GM13977 (cell line): ENCODE data around the gene RELB.

Source experiments
- DNase-seq: peaks from one replicate; pipeline ENCODE4 v3.0.0; 2012; ENCODE audit warnings: low spot score
- in situ Hi-C: fragments of 300-500 bp; cut with MboI; formaldehyde crosslinking; loops from one replicate; pipeline ENCODE4 v1.12.0; 2022; ENCODE audit warnings: low sequenced_read_pairs, low pct_unique_long_range_greater_than_20kb, mixed read lengths, inconsistent platforms; ENCODE audit not compliant: unreplicated experiment
- TF ChIP-seq, protein P1 (sequence below): IDR thresholded peaks from 2 replicates; pipeline ENCODE4 v1.5.1; 2012; ENCODE audit warnings: mild to moderate bottlenecking, control low read depth; ENCODE audit not compliant: insufficient read depth; ENCODE audit errors: extremely low read depth, missing control alignments

The RELB gene

DNA sequence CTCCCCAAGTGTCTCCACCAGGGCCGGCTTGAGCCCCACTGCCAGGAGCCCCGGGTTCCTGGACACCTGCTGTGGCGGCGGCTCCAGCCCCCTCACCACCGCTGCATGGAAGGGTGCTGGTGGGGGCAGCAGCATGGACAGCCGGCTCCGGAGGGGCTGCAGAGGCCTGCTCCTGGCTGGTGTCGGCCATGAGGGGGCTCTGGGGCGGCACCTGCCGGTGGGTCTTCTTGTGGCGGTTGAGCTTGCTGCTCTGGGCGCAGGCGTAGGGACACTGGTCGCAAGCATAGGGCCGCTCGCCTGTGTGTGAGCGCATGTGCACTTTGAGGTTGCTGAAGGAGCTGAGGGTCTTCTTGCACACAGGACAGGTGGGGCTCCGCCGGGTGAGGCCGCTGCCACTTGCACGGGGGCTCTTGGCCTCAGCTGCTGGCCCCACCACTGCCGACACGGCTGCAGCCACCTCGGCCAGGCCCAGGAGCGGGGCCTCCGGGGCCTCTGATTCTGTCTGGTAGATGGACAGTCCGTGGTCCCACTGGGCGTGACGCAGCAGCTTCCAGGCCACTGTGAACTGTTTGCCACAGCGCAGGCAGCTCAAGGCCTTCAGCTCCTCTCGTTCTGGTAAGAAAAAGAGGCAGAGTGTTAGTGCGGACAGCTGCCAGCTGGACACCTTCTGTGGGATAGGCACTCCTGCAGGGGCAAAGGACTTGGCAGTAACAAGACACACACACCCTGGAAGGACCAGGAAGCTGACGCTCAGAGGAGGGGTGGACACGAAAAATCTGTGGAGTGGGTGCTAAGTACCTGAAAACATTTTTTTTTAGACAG is 70.9 kb downstream of the RELB start:
- DNase-seq = no peak

DNA sequence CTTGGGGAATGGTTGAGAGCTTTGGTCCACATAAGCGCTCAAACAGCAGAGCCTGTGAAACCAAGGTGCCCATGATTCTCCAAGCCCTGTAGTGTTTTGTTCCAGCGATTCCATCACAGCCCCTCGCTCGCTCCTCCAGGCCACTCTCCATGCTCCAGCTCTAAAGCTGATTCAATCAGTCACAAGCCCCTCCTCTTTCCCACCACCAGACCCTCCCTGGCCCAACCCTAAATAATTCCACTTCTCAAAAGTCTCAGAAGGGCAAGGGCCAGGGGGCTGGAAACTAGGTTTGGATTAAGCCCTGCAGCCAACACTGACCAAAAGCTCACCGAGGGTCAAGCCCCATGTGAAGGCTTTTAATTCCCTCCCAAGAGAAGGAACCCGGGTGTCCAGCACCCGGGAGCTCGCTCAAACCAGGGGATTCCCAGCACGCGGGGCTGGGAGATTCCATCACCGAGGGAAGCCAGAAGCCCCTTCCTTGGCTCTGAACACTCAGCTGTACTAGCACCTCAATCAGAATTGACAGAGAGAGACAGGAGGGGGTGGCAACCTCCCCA is 73.6 kb downstream of the RELB start:
- DNase-seq = no peak
- TF ChIP-seq, protein P1, sequence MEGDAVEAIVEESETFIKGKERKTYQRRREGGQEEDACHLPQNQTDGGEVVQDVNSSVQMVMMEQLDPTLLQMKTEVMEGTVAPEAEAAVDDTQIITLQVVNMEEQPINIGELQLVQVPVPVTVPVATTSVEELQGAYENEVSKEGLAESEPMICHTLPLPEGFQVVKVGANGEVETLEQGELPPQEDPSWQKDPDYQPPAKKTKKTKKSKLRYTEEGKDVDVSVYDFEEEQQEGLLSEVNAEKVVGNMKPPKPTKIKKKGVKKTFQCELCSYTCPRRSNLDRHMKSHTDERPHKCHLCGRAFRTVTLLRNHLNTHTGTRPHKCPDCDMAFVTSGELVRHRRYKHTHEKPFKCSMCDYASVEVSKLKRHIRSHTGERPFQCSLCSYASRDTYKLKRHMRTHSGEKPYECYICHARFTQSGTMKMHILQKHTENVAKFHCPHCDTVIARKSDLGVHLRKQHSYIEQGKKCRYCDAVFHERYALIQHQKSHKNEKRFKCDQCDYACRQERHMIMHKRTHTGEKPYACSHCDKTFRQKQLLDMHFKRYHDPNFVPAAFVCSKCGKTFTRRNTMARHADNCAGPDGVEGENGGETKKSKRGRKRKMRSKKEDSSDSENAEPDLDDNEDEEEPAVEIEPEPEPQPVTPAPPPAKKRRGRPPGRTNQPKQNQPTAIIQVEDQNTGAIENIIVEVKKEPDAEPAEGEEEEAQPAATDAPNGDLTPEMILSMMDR = no peak
- in situ Hi-C loops = no loop called here

More for the DNA sequence above, 70.9 kb downstream of the RELB start:
- in situ Hi-C loops = no loop called here
- TF ChIP-seq, protein P1 = no peak

DNA sequence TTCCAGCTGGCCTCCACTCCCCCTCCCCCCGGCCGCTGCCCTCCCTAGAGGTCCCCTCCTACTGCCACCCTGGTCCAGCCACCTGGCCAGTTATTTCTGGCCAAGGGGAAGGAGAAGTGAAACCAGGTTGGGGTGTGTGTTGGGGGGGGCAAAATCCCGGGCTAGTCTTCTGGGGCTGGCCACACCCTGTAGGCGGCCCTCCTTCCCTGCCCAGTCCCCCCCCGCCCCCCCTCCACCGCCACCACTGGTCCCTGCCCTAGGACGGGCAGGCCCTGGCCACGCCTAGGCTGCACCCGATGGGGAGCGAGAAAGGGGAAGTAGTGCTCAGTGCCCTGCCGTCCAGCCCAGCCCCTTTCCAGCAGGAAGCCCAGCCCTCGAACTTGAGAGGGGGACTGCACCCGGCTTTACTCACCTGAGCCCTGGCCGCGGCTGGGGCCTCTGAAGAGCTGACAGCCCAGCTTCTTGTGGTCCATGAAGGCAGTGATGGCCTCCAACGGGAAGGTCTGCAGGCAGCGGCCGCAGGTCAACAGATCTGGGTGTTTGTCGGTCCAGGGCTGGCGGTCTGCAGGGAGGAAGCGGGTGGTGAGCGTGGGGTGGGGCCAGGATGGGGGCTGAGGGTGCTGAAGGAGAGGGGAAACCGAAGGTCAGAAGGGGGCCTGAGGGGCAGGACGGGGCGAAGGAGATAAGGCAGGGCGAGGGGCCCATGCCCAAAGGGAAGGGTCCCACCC is 74.2 kb downstream of the RELB start:
- in situ Hi-C loops = no loop called here
- DNase-seq = peak; percentile 97
- TF ChIP-seq, protein P1 = no peak

DNA sequence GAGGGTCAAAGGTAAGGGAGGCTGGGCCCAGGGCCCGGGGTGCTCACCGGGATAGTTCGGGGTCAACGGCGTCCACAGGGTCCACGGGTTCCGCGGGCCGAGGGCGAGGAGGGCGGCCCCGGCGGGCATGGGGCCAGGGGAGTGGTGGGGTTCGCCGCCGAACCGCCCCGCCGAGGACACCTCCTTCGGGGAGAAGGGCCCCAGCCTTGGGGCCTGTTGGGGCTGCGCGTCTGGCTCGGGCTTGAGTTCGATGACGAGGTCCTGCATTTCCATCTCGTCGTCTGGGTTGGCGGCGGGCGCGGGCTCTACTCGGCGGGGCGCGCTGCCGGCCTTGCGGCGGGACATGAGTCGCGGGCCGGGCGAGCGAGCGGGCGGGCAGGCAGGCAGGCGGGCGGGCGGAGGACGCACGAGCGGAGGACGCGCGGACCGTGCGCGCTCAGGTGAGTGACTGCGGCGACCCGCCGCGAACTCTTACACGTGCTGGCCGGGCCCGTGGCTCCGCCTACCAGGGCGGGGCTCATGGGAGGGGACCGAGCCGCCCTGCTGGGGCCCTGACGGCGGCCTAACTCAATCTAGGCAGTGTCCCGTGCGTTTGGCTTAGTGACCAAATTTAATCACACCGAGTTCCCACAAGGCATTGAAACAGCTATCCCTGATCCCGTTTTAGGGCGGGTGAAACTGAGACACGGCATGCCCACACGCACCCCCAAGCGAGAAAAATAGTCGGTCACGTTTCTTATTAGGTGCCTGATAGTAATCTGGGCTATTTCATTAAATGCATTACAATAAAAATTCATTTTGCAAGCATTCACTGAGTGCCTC is 75.0 kb downstream of the RELB start, which contains the start of gene ZNF296:
Gene ZNF296 (minus strand): TSS at position 450 of the 822 bp plus-strand sequence. CDS start 105 bp downstream, at position 345.
- TF ChIP-seq, protein P1 = no peak
- DNase-seq = peak; percentile 94

DNA sequence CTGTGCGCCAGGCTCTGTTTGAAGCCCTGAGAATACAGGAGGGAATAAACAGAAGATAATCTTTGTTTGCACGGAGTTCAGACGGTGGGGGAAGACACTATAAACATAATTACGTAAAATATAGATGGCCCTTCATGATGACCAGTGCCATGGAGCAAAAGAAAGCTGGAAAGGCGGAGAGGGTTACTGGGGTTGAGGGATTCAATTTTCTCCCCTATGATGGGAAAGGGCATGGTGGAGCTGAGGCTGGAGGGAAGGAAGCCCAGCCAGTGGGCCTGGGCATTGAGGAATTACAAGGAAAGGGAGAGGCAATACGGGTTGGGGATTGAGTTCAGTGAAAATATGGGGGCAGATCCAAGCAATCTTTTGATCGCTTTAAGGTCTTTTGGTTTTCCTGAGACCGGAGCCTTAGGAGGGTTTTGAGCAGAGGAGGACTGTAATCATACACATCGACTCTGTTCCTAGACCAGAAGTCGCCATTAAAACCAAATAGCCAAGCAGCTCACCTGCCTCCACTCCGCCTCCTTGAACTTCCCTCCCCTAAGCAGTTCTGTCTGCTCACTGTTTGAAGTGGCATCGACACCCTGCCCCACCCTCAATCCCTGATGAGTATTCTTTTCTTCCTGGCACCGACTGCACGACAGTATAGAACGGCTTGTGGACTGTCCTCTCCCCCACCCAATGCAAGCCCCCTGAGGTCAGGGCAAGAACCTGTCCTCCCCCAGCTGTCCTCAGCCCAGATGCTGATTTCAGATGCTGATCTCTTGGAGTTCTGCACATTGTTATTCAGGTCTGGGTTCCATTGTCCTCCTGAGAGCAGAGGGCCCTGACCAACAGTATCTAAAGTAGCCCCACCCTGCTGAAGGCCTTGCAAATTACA is 75.8 kb downstream of the RELB start:
- TF ChIP-seq, protein P1 = no peak
- in situ Hi-C loops = no loop called here
- no peak for DNase-seq

More for the DNA sequence above, 75.0 kb downstream of the RELB start, which contains the start of gene ZNF296:
- in situ Hi-C loops = no loop called here
